ENCODE data around the gene BMPER. TPM values are rescaled to one million over a fixed set of nuclear protein-coding genes. Genes with fewer than 3 reads are reported as not detected.

Gene BMPER
- total RNA-seq, 1 experiment from 2014 or later: 0.50 TPM

GRCh38 chr7:34177476-34177875 is 272.1 kb downstream of the BMPER start:
- Histone ChIP-seq H3K27ac (no peak overlapping the region), H3K36me3 (ENCODE audit: low read depth) (no peaks in the 10 kb centered on the region), H3K4me2 (no peak overlapping the region), H3K9me2 (ENCODE audit: insufficient read depth) (no peaks in the 10 kb centered on the region), H3K79me2 (ENCODE audit: low read depth) (no peaks in the 10 kb centered on the region), H3K4me1 (replicated peaks; ENCODE audit: insufficient read depth) (no peaks in the 10 kb centered on the region), H2AFZ (no peak overlapping the region), H3F3A (ENCODE audit: insufficient read depth, low read depth) (no peaks in the 10 kb centered on the region), H4K20me1 (ENCODE audit: insufficient read depth) (no peaks in the 10 kb centered on the region), H3K4me3 (no peak overlapping the region), H3K27me3 (ENCODE audit: insufficient read depth, low read depth) (0 out of 2 replicates have a peak, but pooled peaks cover 3% of the 10 kb centered on the region), H3K9me3 (ENCODE audit: insufficient read depth, low read depth) (no peaks in the 10 kb centered on the region)
- POLR2A ChIA-PET (ENCODE audit: unreplicated experiment): no interaction called here
- CTCF ChIA-PET: no interaction called here
- BruUV-seq (replicated peaks): no TSS peak
- no peak for TF ChIP-seq EZH2 (IDR thresholded peaks at IDR 0.05; ENCODE audit: low read depth)
- TF ChIP-seq CTCF (conservative IDR thresholded peaks at IDR 0.05): no peak
- intact Hi-C loops (cut with micrococcal nuclease; ENCODE audit: unreplicated experiment): no loop called here
- DNase-seq: no peak

- ChIA-PET CTCF (no interaction called here), POLR2A (ENCODE audit: unreplicated experiment) (no interaction called here)
- TF ChIP-seq CTCF (conservative IDR thresholded peaks at IDR 0.05): no peak
- TF ChIP-seq EZH2 (IDR thresholded peaks at IDR 0.05; ENCODE audit: low read depth): no peak
- Histone ChIP-seq H3K9me2 (ENCODE audit: insufficient read depth) (no peaks in the 10 kb centered on the region; the same call in 1 of the 2 replicates), H3K4me1 (replicated peaks; ENCODE audit: insufficient read depth) (no peaks in the 10 kb centered on the region), H3K9me3 (ENCODE audit: insufficient read depth, low read depth) (no peaks in the 10 kb centered on the region), H3K4me3 (no peak overlapping the region), H3F3A (ENCODE audit: insufficient read depth, low read depth) (no peaks in the 10 kb centered on the region), H3K27ac (no peak overlapping the region), H2AFZ (no peak overlapping the region), H3K36me3 (ENCODE audit: low read depth) (no peaks in the 10 kb centered on the region), H3K27me3 (ENCODE audit: insufficient read depth, low read depth) (0 out of 2 replicates have a peak, but pooled peaks cover 3% of the 10 kb centered on the region), H3K4me2 (no peak overlapping the region), H3K79me2 (ENCODE audit: low read depth) (no peaks in the 10 kb centered on the region), H4K20me1 (ENCODE audit: insufficient read depth) (no peaks in the 10 kb centered on the region)
- no TSS peak for BruUV-seq (replicated peaks)
- intact Hi-C loops (cut with micrococcal nuclease; ENCODE audit: unreplicated experiment): no loop called here
- no peak for DNase-seq
These were observed 276.1 kb downstream of the BMPER start for GRCh38 chr7:34181271-34181958.

- Histone ChIP-seq H3K9me3 (ENCODE audit: insufficient read depth, low read depth) (no peaks in the 10 kb centered on the region), H3K79me2 (ENCODE audit: low read depth) (no peaks in the 10 kb centered on the region), H3K27me3 (ENCODE audit: insufficient read depth, low read depth) (0 out of 2 replicates have a peak, but pooled peaks cover 3% of the 10 kb centered on the region), H3F3A (ENCODE audit: insufficient read depth, low read depth) (no peaks in the 10 kb centered on the region), H3K4me2 (no peak overlapping the region), H3K4me1 (replicated peaks; ENCODE audit: insufficient read depth) (no peaks in the 10 kb centered on the region), H3K4me3 (no peak overlapping the region), H3K9me2 (ENCODE audit: insufficient read depth) (no peaks in the 10 kb centered on the region; the same call in 1 of the 2 replicates), H3K36me3 (ENCODE audit: low read depth) (no peaks in the 10 kb centered on the region), H2AFZ (no peak overlapping the region), H4K20me1 (ENCODE audit: insufficient read depth) (no peaks in the 10 kb centered on the region), H3K27ac (no peak overlapping the region)
- ChIA-PET POLR2A (ENCODE audit: unreplicated experiment) (no interaction called here), CTCF (no interaction called here)
- TF ChIP-seq EZH2 (IDR thresholded peaks at IDR 0.05; ENCODE audit: low read depth) (no peak), CTCF (conservative IDR thresholded peaks at IDR 0.05) (no peak)
- DNase-seq: no peak
- BruUV-seq (replicated peaks): no TSS peak
- intact Hi-C loops (cut with micrococcal nuclease; ENCODE audit: unreplicated experiment): no loop called here
These were observed 279.1 kb downstream of the BMPER start for GRCh38 chr7:34184466-34184865.
